SU-DHL-6 (cell line): Measurements from ENCODE around the gene BEX3.

Source experiments
- H2AFZ ChIP-seq: fragments of 200-600 bp; sonication (generic); 2 replicates; pipeline ENCODE4 v1.6.1; 2014; ENCODE audit warnings: low read depth, mild to moderate bottlenecking, moderate library complexity, mixed read lengths, antibody characterized with exemption, low read length; ENCODE audit not compliant: severe bottlenecking
- H3F3A ChIP-seq: fragments of 200-600 bp; shearing (Covaris generic); 2 replicates; pipeline ENCODE4 v1.6.0; 2016; ENCODE audit warnings: antibody characterized with exemption, mild to moderate bottlenecking; ENCODE audit not compliant: insufficient read depth
- H3K27ac ChIP-seq: fragments of 200-600 bp; sonication (generic); 2 replicates; pipeline ENCODE4 v1.5.1; 2016; ENCODE audit warnings: low read depth, mild to moderate bottlenecking, low read length, moderate library complexity, mixed read lengths
- H3K27me3 ChIP-seq: fragments of 200-600 bp; sonication (generic), shearing (Covaris generic); 2 replicates; pipeline ENCODE4 v1.6.0; 2014; ENCODE audit warnings: mild to moderate bottlenecking, low read length
- H3K36me3 ChIP-seq: fragments of 200-600 bp; sonication (generic); 2 replicates; pipeline ENCODE4 v1.6.1; 2014; ENCODE audit warnings: mild to moderate bottlenecking, low read length, mixed read lengths
- H3K4me2 ChIP-seq: fragments of 300-600, 200-600 bp; shearing (Covaris generic), sonication (generic); 2 replicates; pipeline ENCODE4 v1.6.0; 2014; ENCODE audit warnings: low read length, low read depth, mild to moderate bottlenecking; ENCODE audit not compliant: poor library complexity, severe bottlenecking
- H3K4me3 ChIP-seq: fragments of 200-600 bp; sonication (generic); 2 replicates; pipeline ENCODE4 v1.5.1; 2014; ENCODE audit warnings: antibody characterized with exemption, low read length, mild to moderate bottlenecking, mixed read lengths; ENCODE audit not compliant: insufficient read depth, poor library complexity, severe bottlenecking
- H3K79me2 ChIP-seq: fragments of 200-600 bp; sonication (generic); 2 replicates; pipeline ENCODE4 v1.6.1; 2014; ENCODE audit warnings: mild to moderate bottlenecking, low read length, moderate library complexity; ENCODE audit not compliant: insufficient read depth
- H3K9ac ChIP-seq: fragments of 200-600 bp; sonication (generic); 2 replicates; pipeline ENCODE4 v1.7.0; 2014; ENCODE audit warnings: mild to moderate bottlenecking, low read length
- H3K9me2 ChIP-seq: fragments of 200-600 bp; sonication (generic); replicated peaks from 2 replicates; pipeline ENCODE4 v1.6.1; 2014; ENCODE audit warnings: low read length; ENCODE audit not compliant: insufficient read depth
- H3K9me3 ChIP-seq: fragments of 200-600 bp; sonication (generic); 2 replicates; pipeline ENCODE4 v1.6.1; 2014; ENCODE audit warnings: low read length, mixed read lengths; ENCODE audit not compliant: insufficient read depth
- H4K20me1 ChIP-seq: fragments of 200-600 bp; sonication (generic); 2 replicates; pipeline ENCODE4 v1.6.1; 2014; ENCODE audit warnings: low read depth, mild to moderate bottlenecking, antibody characterized with exemption, low read length, moderate library complexity, mixed read lengths
- EZH2phosphoT487 ChIP-seq: fragments of 200-600 bp; sonication (generic), shearing (Covaris generic); conservative IDR thresholded peaks from 2 replicates; pipeline ENCODE4 v1.6.1; 2018; ENCODE audit warnings: mild to moderate bottlenecking, antibody characterized with exemption, low read length, moderate library complexity, mixed read lengths
- TF ChIP-seq, protein P1 (sequence below): fragments of 200-600 bp; sonication (generic); IDR thresholded peaks from one replicate; pipeline ENCODE4 v1.5.1; 2017; ENCODE audit warnings: antibody characterized with exemption, mild to moderate bottlenecking, low read length, moderate library complexity; ENCODE audit not compliant: insufficient read depth, poor library complexity, severe bottlenecking

The BEX3 gene

GRCh38 chrX:103369479-103369878 is 6.9 kb upstream of the BEX3 start:
- no peak overlapping the region for H2AFZ ChIP-seq
- TF ChIP-seq, protein P1, sequence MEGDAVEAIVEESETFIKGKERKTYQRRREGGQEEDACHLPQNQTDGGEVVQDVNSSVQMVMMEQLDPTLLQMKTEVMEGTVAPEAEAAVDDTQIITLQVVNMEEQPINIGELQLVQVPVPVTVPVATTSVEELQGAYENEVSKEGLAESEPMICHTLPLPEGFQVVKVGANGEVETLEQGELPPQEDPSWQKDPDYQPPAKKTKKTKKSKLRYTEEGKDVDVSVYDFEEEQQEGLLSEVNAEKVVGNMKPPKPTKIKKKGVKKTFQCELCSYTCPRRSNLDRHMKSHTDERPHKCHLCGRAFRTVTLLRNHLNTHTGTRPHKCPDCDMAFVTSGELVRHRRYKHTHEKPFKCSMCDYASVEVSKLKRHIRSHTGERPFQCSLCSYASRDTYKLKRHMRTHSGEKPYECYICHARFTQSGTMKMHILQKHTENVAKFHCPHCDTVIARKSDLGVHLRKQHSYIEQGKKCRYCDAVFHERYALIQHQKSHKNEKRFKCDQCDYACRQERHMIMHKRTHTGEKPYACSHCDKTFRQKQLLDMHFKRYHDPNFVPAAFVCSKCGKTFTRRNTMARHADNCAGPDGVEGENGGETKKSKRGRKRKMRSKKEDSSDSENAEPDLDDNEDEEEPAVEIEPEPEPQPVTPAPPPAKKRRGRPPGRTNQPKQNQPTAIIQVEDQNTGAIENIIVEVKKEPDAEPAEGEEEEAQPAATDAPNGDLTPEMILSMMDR = no peak
- no peaks in the 10 kb centered on the region for H3K27me3 ChIP-seq
- no peaks in the 10 kb centered on the region for H3F3A ChIP-seq
- H3K9me3 ChIP-seq = no peaks in the 10 kb centered on the region
- H3K9me2 ChIP-seq = no peaks in the 10 kb centered on the region
- no peak overlapping the region for H3K9ac ChIP-seq
- no peak overlapping the region for H3K27ac ChIP-seq
- no peak overlapping the region for H3K4me3 ChIP-seq
- no peak overlapping the region for H3K4me2 ChIP-seq
- H3K79me2 ChIP-seq = no peaks in the 10 kb centered on the region
- H4K20me1 ChIP-seq = no peaks in the 10 kb centered on the region
- H3K36me3 ChIP-seq = no peaks in the 10 kb centered on the region

GRCh38 chrX:103372886-103373285 is 3.5 kb upstream of the BEX3 start:
- Histone ChIP-seq H3K9ac (no peak overlapping the region), H3K27ac (no peak overlapping the region), H3K27me3 (no peaks in the 10 kb centered on the region), H3F3A (no peaks in the 10 kb centered on the region), H3K9me3 (no peaks in the 10 kb centered on the region), H3K79me2 (no peaks in the 10 kb centered on the region), H3K36me3 (no peaks in the 10 kb centered on the region), H3K9me2 (no peaks in the 10 kb centered on the region), H2AFZ (no peak overlapping the region), H4K20me1 (no peaks in the 10 kb centered on the region), H3K4me3 (no peak overlapping the region), H3K4me2 (no peak overlapping the region)
- no peak for TF ChIP-seq EZH2phosphoT487
- TF ChIP-seq, protein P1 = no peak

- H3K27ac ChIP-seq = no peak overlapping the region
- no peak overlapping the region for H3K4me3 ChIP-seq
- H3K27me3 ChIP-seq = no peaks in the 10 kb centered on the region
- no peak overlapping the region for H2AFZ ChIP-seq
- no peaks in the 10 kb centered on the region for H3K9me3 ChIP-seq
- no peak for TF ChIP-seq EZH2phosphoT487
- TF ChIP-seq, protein P1 = no peak
- H3K79me2 ChIP-seq = no peaks in the 10 kb centered on the region
- H3F3A ChIP-seq = no peaks in the 10 kb centered on the region
- no peak overlapping the region for H3K9ac ChIP-seq
- no peaks in the 10 kb centered on the region for H3K9me2 ChIP-seq
- no peaks in the 10 kb centered on the region for H3K36me3 ChIP-seq
- H3K4me2 ChIP-seq = no peak overlapping the region
- H4K20me1 ChIP-seq = no peaks in the 10 kb centered on the region
These were observed 2.8 kb upstream of the BEX3 start for GRCh38 chrX:103373581-103373980.

GRCh38 chrX:103376979-103377324 is 614 bp downstream of the BEX3 start:
- no peaks in the 10 kb centered on the region for H3K36me3 ChIP-seq
- H3K4me2 ChIP-seq = no peak overlapping the region
- no peak overlapping the region for H3K4me3 ChIP-seq
- H3K79me2 ChIP-seq = no peaks in the 10 kb centered on the region
- no peak overlapping the region for H2AFZ ChIP-seq
- H3K9me3 ChIP-seq = no peaks in the 10 kb centered on the region
- H3K27ac ChIP-seq = no peak overlapping the region
- H3K27me3 ChIP-seq = no peaks in the 10 kb centered on the region
- TF ChIP-seq, protein P1 = no peak
- TF ChIP-seq EZH2phosphoT487 = no peak
- no peak overlapping the region for H3K9ac ChIP-seq
- no peaks in the 10 kb centered on the region for H3K9me2 ChIP-seq
- H3F3A ChIP-seq = no peaks in the 10 kb centered on the region
- H4K20me1 ChIP-seq = no peaks in the 10 kb centered on the region
